Measurements from ENCODE around the gene MISP.
"Not testable (repeated sequence)": the region's sequence is repeated elsewhere in the genome, so short reads cannot be mapped to it uniquely, and the experiment has no call there.

The MISP gene

DNA sequence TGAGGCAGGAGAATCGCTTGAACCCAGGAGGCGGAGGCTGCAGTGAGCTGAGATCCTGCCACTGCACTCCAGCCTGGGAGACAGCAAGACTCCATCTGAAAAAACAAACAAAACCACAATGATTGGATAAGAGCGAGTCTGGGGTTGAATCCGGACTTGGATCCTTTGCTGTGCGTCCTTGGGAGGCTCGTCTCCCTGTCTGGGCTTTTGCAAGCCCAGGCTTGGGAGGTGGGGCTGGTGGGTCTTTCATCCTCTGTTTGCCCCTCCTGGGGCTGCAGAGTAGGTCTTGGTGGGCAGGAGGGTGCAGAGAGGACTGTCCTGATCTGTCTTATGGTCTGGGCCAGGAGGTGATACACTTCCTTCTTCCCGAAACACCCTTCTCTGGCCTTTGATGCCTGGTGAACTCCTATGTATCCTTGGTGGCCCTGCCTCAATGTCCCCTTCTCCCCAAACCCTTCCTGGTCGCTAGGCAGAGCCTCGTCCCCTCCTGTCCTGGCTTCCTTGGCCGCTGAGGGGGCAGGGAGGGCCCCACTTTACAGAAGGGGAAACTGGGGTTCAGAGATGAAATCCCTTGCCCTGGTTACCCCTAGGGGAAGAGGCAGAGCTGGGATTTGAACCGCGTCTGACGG is 25.3 kb upstream of the MISP start:
- no peak for TF ChIP-seq CTCF (IDR thresholded peaks at IDR 0.05; ENCODE audit: control insufficient read depth, extremely low read depth, insufficient read depth)
- no peak for DNase-seq (ENCODE audit: low read depth)
- H3K4me3 ChIP-seq (ENCODE audit: low read depth, low read length): no peak overlapping the region

- TF ChIP-seq CTCF (IDR thresholded peaks at IDR 0.05; ENCODE audit: control insufficient read depth, extremely low read depth, insufficient read depth): no peak
- DNase-seq (ENCODE audit: low read depth): no peak
Measured at GRCh38 chr19:726993-727956, 23.6 kb upstream of the MISP start.

DNA sequence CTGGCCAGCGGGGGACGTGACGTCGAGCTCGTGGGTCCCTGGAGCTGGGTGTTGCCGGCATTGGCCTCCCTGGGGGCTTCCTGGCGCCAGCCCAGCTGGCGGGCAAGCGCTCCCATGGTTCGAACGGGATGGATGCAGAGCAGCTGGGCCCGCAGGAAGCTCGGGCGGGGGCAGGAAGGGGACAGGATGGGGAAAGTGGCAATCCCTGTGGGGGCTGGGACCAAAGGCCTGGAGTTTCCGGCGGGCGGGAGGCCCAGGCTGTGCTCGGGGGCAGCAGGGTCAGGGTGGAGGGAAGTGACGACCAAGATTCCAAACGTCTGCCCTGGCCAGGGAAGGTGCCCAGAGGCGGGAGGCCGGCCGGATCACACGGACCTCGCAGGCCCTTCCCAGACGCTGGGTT is 22.9 kb upstream of the MISP start:
- no peak overlapping the region for H3K4me3 ChIP-seq (ENCODE audit: low read depth, low read length)
- DNase-seq (ENCODE audit: low read depth): no peak
- TF ChIP-seq CTCF (IDR thresholded peaks at IDR 0.05; ENCODE audit: control insufficient read depth, extremely low read depth, insufficient read depth): no peak

More at GRCh38 chr19:726993-727956, 23.6 kb upstream of the MISP start:
- H3K4me3 ChIP-seq (ENCODE audit: low read depth, low read length): no peak overlapping the region

GRCh38 chr19:729564-729963 is 21.3 kb upstream of the MISP start:
- not testable (repeated sequence) for H3K4me3 ChIP-seq (ENCODE audit: low read depth, low read length); DNase-seq (ENCODE audit: low read depth)

DNA sequence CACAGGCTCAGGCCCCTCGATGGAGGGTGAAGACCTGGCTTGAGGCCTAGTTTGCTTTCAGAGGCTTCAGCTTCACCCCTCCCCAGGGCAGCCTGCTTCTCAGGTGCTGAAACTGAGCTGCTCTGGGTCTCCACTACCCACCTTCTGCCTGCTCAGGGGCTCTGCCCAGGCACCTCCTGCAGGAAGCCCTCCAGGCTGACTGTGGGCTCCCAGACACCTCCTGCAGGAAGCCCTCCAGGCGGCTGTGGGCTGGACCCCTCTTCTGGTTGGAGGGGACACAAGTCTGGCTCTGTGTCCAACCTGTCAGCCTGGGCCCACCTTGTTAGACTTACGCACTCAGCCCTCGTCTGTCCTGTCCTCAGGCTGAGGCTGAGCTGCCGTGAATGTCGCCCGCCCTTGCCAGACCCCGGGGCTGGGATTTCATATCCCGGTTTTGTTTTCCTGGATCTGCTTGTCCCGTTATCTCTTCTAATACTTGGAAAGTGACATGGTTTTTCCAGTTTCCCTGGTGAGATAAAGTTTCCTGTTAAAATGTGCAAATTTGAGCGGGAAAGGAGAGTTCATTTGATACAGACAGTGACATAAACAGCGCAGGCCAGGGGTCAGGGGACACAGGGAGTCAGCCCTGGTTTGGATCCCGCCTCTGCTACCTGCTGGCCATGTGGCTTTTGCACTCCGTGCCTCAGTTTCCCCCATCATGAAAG is 20.8 kb upstream of the MISP start:
- no peak overlapping the region for H3K4me3 ChIP-seq (ENCODE audit: low read depth, low read length)
- DNase-seq (ENCODE audit: low read depth): no peak
- no peak for TF ChIP-seq CTCF (IDR thresholded peaks at IDR 0.05; ENCODE audit: control insufficient read depth, extremely low read depth, insufficient read depth)

GRCh38 chr19:731000-731399 is 19.9 kb upstream of the MISP start:
- no peak for DNase-seq (ENCODE audit: low read depth)
- TF ChIP-seq CTCF (IDR thresholded peaks at IDR 0.05; ENCODE audit: control insufficient read depth, extremely low read depth, insufficient read depth): no peak
- no peak overlapping the region for H3K4me3 ChIP-seq (ENCODE audit: low read depth, low read length)
